Kidney (tissue), 14 donors: ENCODE results near the gene TRAPPC11. TPM values are rescaled to one million over a fixed set of nuclear protein-coding genes. Genes with fewer than 3 reads are reported as not detected.

ENCODE experiments used
- DNase-seq, 5 donors: peaks; one replicate each; pipeline ENCODE4 v3.0.0-alpha.2; 2013 to 2020
- FAIRE-seq: peaks from 2 replicates; lab custom pipeline; 2012; peaks lifted over from hg19 to GRCh38; lab: Jason Lieb, UNC
- H3K27ac ChIP-seq, 2 donors: one replicate each; pipeline ENCODE4 v1.7.0; 2013; ENCODE audit warnings: low read depth in 2 of 2, low read length in 2 of 2, inconsistent platforms in 1 of 2
- H3K27me3 ChIP-seq: one replicate; pipeline ENCODE4 v1.7.1; 2013; ENCODE audit warnings: low read length, inconsistent platforms; ENCODE audit not compliant: control insufficient read depth, insufficient read depth
- H3K36me3 ChIP-seq, 3 donors: one replicate each; pipeline versions ENCODE4 v1.7.0 to v1.7.1; 2013; ENCODE audit warnings: low read length in 3 of 3, control low read depth in 1 of 3, inconsistent platforms in 1 of 3; ENCODE audit not compliant: insufficient read depth in 3 of 3, control insufficient read depth in 2 of 3
- H3K4me1 ChIP-seq, 3 donors: one replicate each; pipeline versions ENCODE4 v1.7.0 to v1.7.1; 2013; ENCODE audit warnings: low read length in 3 of 3, inconsistent platforms in 1 of 3, low read depth in 1 of 3; ENCODE audit not compliant: control insufficient read depth in 2 of 3, insufficient read depth in 2 of 3
- H3K4me3 ChIP-seq, 3 donors: one replicate each; pipeline versions ENCODE4 v1.7.0 to v1.8.1; 2013; ENCODE audit warnings: low read length in 3 of 3, control low read depth in 1 of 3, inconsistent platforms in 1 of 3
- H3K9ac ChIP-seq, 3 donors: one replicate each; pipeline versions ENCODE4 v1.7.0 to v1.7.1; 2013; ENCODE audit warnings: low read length in 3 of 3, control low read depth in 1 of 3, inconsistent platforms in 1 of 3
- H3K9me3 ChIP-seq, 3 donors: one replicate each; pipeline versions ENCODE4 v1.7.0 to v1.7.1; 2013; ENCODE audit warnings: low read length in 3 of 3, control low read depth in 1 of 3, inconsistent platforms in 1 of 3; ENCODE audit not compliant: control insufficient read depth in 2 of 3, insufficient read depth in 1 of 3
- CTCF ChIP-seq: IDR thresholded peaks from 3 replicates; pipeline ENCODE4 v1.5.1; 2012; ENCODE audit warnings: mild to moderate bottlenecking, moderate library complexity, borderline replicate concordance; ENCODE audit not compliant: insufficient read depth; ENCODE audit errors: extremely low read depth
- intact Hi-C: fragments of 100-400 bp; cut with DNase I; formaldehyde crosslinking; loops from one replicate; pipeline ENCODE4 v1.11.1; 2022
- polyA plus RNA-seq: library from polyadenylated mRNA; stranded (reverse); fragments of 350-450 nt; fragmentation: Illumina TruSeq; extraction: RNeasy Lipid Tissue Mini Kit (QIAGEN cat#74804); gene quantifications from one replicate; pipeline ENCODE4 v1.2.3, GENCODE V29; 2014; ENCODE audit warnings: low read depth, low replicate concordance; ENCODE audit not compliant: insufficient read depth
- total RNA-seq: library from RNA; stranded (reverse); fragmentation: NEBNext Ultra II Directional; extraction: Animal tissue kit (Norgen Biotek cat#: 25700); gene quantifications from one replicate; pipeline ENCODE4 v1.2.1, GENCODE V29; 2021
- donor health status: control.
- donor health status: control.
- donor health status: control.
- donor health status: control.
- donor health status: control.
- donor health status: DM: yes; HTN: yes; CAD: no.
- donor health status: Normal renal cell carcinoma (clear cell type).

Gene TRAPPC11
- total and polyA plus RNA-seq, 2 donors from 2014 or later = 13.8 to 43.1 TPM

- Histone ChIP-seq H3K27me3 (no peaks in the 10 kb centered on the region), H3K36me3 (no peaks in the 10 kb centered on the region), H3K9ac (no peak overlapping the region), H3K27ac (no peak overlapping the region), H3K9me3 (no peaks in the 10 kb centered on the region), H3K4me1 (no peaks in the 10 kb centered on the region), H3K4me3 (no peak overlapping the region)
- FAIRE-seq (no peak), DNase-seq (no peak)
- intact Hi-C loops = no loop called here
- TF ChIP-seq CTCF = no peak
Measured at GRCh38 chr4:183732296-183732695, 73.2 kb downstream of the TRAPPC11 start.

- H3K36me3 ChIP-seq = no peaks in the 10 kb centered on the region
- DNase-seq (no peak), FAIRE-seq (no peak)
- no peak for TF ChIP-seq CTCF
- no peak overlapping the region for H3K27ac ChIP-seq
- H3K4me3 ChIP-seq = no peak overlapping the region
- no peak overlapping the region for H3K9ac ChIP-seq
- intact Hi-C loops = no loop called here
- H3K4me1 ChIP-seq = no peaks in the 10 kb centered on the region
- no peaks in the 10 kb centered on the region for H3K9me3 ChIP-seq
- no peaks in the 10 kb centered on the region for H3K27me3 ChIP-seq
Measured at GRCh38 chr4:183733181-183733580, 74.1 kb downstream of the TRAPPC11 start.

GRCh38 chr4:183738081-183738673 lies 79.1 kb downstream of the TRAPPC11 start:
- Histone ChIP-seq H3K4me3 (no peak overlapping the region), H3K9ac (no peak overlapping the region), H3K27ac (no peak overlapping the region), H3K9me3 (no peaks in the 10 kb centered on the region), H3K36me3 (no peaks in the 10 kb centered on the region), H3K4me1 (no peaks in the 10 kb centered on the region), H3K27me3 (no peaks in the 10 kb centered on the region)
- FAIRE-seq = no peak
- intact Hi-C loops = no loop called here
- TF ChIP-seq CTCF = no peak
- no peak for DNase-seq

- no peak for TF ChIP-seq CTCF
Measured at GRCh38 chr4:183738961-183739360, 79.9 kb downstream of the TRAPPC11 start.

More at GRCh38 chr4:183738961-183739360, 79.9 kb downstream of the TRAPPC11 start:
- no peak overlapping the region for H3K27ac ChIP-seq
- DNase-seq = no peak
- no peak for FAIRE-seq
- H3K9ac ChIP-seq = no peak overlapping the region
- no peak overlapping the region for H3K4me3 ChIP-seq
- H3K27me3 ChIP-seq = no peaks in the 10 kb centered on the region
- no peaks in the 10 kb centered on the region for H3K36me3 ChIP-seq
- H3K9me3 ChIP-seq = no peaks in the 10 kb centered on the region
- H3K4me1 ChIP-seq = no peaks in the 10 kb centered on the region
- intact Hi-C loops = no loop called here
